Midbrain (tissue), 1 donor: Measurements from ENCODE around the gene SYT3.

ENCODE experiments used
- DNase-seq: peaks from one replicate; lab custom pipeline; 2025; lab: John Stamatoyannopoulos, UW

SYT3 gene

GRCh38 chr19:50639121-50640112, at the start of gene SYT3:
SYT3 (minus strand) TSS chr19:50639881; CDS start chr19:50637411, 2,470 bp downstream.
- DNase-seq: peak; percentile 76

- DNase-seq: no peak
Measured at GRCh38 chr19:50688766-50689165, 49.1 kb upstream of the SYT3 start.

- no peak for DNase-seq
Measured at GRCh38 chr19:50686310-50687032, 46.8 kb upstream of the SYT3 start.

- peak; percentile 69 for DNase-seq
Measured at GRCh38 chr19:50679177-50680125, 39.8 kb upstream of the SYT3 start.

- DNase-seq: no peak
Measured at GRCh38 chr19:50678323-50678722, 38.6 kb upstream of the SYT3 start.

GRCh38 chr19:50677636-50678035, 38.0 kb upstream of the SYT3 start:
- no peak for DNase-seq

GRCh38 chr19:50676625-50677197, 37.0 kb upstream of the SYT3 start:
- DNase-seq: no peak

GRCh38 chr19:50673118-50673517, 33.4 kb upstream of the SYT3 start:
- no peak for DNase-seq

GRCh38 chr19:50670102-50670380, 30.4 kb upstream of the SYT3 start:
- DNase-seq: no peak

GRCh38 chr19:50669302-50670101, 29.8 kb upstream of the SYT3 start:
- DNase-seq: peak; percentile 21

GRCh38 chr19:50668879-50669278, 29.2 kb upstream of the SYT3 start:
- DNase-seq: no peak

GRCh38 chr19:50668416-50668815, 28.7 kb upstream of the SYT3 start:
- DNase-seq: no peak

- no peak for DNase-seq
Measured at GRCh38 chr19:50667759-50668231, 28.1 kb upstream of the SYT3 start.

- no peak for DNase-seq
Measured at GRCh38 chr19:50667177-50667758, 27.6 kb upstream of the SYT3 start.

GRCh38 chr19:50666346-50667176, 26.9 kb upstream of the SYT3 start:
- no peak for DNase-seq

- DNase-seq: no peak
Measured at GRCh38 chr19:50664204-50664603, 24.5 kb upstream of the SYT3 start.

GRCh38 chr19:50663482-50663790, 23.8 kb upstream of the SYT3 start:
- DNase-seq: no peak

- no peak for DNase-seq
Measured at GRCh38 chr19:50662651-50663481, 23.2 kb upstream of the SYT3 start.
